ENCODE measurements around the gene HIVEP2. TPM values are rescaled to one million over a fixed set of nuclear protein-coding genes. Genes with fewer than 3 reads are reported as not detected.

HIVEP2 gene
- total RNA-seq, 5 donors from 2014 or later (not counting 1 experiment from before 2014, with no cell fraction given): 71.4 to 81.4 (median 75.2) TPM

DNA sequence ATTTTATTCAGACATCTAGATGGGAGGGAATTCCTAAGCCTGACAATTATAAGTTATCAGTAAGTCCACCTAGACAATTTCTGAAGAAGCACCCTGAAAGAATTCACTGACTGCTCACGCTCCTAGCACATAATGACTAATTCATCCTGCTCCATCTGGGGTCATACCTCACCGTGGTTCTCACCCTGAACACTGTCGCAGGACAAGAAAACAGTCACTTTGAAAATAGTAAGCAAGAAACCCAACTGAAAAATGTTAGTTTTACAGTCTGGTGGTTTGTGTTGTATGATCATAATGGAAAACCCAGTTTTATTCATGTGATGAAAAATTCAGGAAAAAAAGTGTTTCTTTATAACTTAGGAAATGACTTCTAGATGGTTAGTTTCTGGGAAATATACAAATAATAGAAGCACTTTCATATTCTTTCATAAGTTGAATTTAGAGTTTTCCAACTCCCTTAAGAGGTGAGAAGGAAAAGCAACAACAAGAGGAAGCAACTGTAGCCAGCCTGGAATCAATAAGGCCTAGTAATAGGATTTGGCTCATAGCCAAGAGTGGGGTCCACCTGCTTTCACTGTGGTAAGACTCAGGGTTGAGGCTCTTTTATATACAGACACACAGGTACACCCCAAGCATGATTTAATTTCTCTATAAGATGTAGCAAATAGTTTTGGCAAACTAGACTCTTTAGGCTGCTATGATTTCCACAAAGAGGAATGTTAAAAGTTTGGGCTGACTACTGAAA, 94.1 kb downstream of the HIVEP2 start:
- Histone ChIP-seq H3K4me3 (ENCODE audit: control insufficient read depth in 1 of 2, extremely low read depth in 1 of 2, low read length in 1 of 2) (no peak overlapping the region), H3K36me3 (ENCODE audit: control insufficient read depth in 2 of 2, extremely low read depth in 1 of 2, insufficient read depth in 1 of 2, low read length in 1 of 2) (no peaks in the 10 kb centered on the region), H3K4me1 (ENCODE audit: control insufficient read depth in 1 of 2, extremely low read depth in 1 of 2, insufficient read depth in 2 of 2, low read length in 2 of 2) (peaks cover 65 to 71% of the 10 kb centered on the region in 2 experiments), H3K9me3 (no peaks in the 10 kb centered on the region), H3K27ac (ENCODE audit: low read length) (peak overlapping the region; percentile 93), H3K27me3 (replicated peaks in 1 of 2; ENCODE audit: control insufficient read depth in 2 of 2, extremely low read depth in 1 of 2, insufficient read depth in 2 of 2, low read length in 1 of 2) (no peaks in the 10 kb centered on the region)
- H3K27ac Mint-ChIP-seq: peak overlapping the region; percentile 87 to 90
- ChIA-PET POLR2A (interaction anchor here in 1 of 2 donors (0.8 kb wide), 1 partner anchor 12 kb away, joined by 3 read pairs; no protein-coding TSS in a partner anchor), CTCF (interaction anchor here in 1 of 2 donors (0.7 to 1.1 kb wide), 2 partner anchors 8 to 47 kb away, joined by 3 to 5 read pairs; no protein-coding TSS in a partner anchor)
- H3K9me3 Mint-ChIP-seq: no peaks in the 10 kb centered on the region
- no peaks in the 10 kb centered on the region for H3K27me3 Mint-ChIP-seq
- peaks cover 20% of the 10 kb centered on the region for H3K36me3 Mint-ChIP-seq
- ATAC-seq (replicated peaks in 1 of 4) (peak; percentile 33 to 48 (median 39)), DNase-seq (peak in 5 of 35 experiments; percentile 10 to 67 (median 26))
- WGBS (ENCODE audit: insufficient coverage): 0% methylated on average over 1 of the region's 3 CpGs
- H3K4me1 Mint-ChIP-seq: peaks cover 97 to 98% (median 98%) of the 10 kb centered on the region in 3 donors
- peak overlapping the region; percentile 52 to 67 (median 66) for H3K4me3 Mint-ChIP-seq

- ChIA-PET POLR2A (interaction anchor here in 1 of 2 donors (0.6 to 1.0 kb wide), 2 partner anchors 30 to 83 kb away, joined by 3 to 5 read pairs; no protein-coding TSS in a partner anchor), CTCF (interaction anchor here (0.9 to 1.4 kb wide), 4 partner anchors 9 to 25 kb away, joined by 3 read pairs; no protein-coding TSS in a partner anchor)
- ATAC-seq (replicated peaks in 1 of 4) (no peak), DNase-seq (no peak)
- Mint-ChIP-seq H3K4me3 (peak overlapping the region; percentile 26 to 43 (median 42)), H3K36me3 (peaks cover 6% of the 10 kb centered on the region), H3K4me1 (peaks cover 97 to 98% (median 98%) of the 10 kb centered on the region in 3 donors), H3K27ac (peak overlapping the region; percentile 90 to 97), H3K9me3 (no peaks in the 10 kb centered on the region), H3K27me3 (no peaks in the 10 kb centered on the region)
- no peaks in the 10 kb centered on the region for H3K36me3 ChIP-seq (ENCODE audit: control insufficient read depth in 2 of 2, extremely low read depth in 1 of 2, insufficient read depth in 1 of 2, low read length in 1 of 2)
- H3K4me1 ChIP-seq (ENCODE audit: control insufficient read depth in 1 of 2, extremely low read depth in 1 of 2, insufficient read depth in 2 of 2, low read length in 2 of 2): peaks cover 61 to 70% of the 10 kb centered on the region in 2 experiments
- H3K27ac ChIP-seq (ENCODE audit: low read length): peak overlapping the region; percentile 94
- H3K4me3 ChIP-seq (ENCODE audit: control insufficient read depth in 1 of 2, extremely low read depth in 1 of 2, low read length in 1 of 2): no peak overlapping the region
- no peaks in the 10 kb centered on the region for H3K9me3 ChIP-seq
- no peaks in the 10 kb centered on the region for H3K27me3 ChIP-seq (replicated peaks in 1 of 2; ENCODE audit: control insufficient read depth in 2 of 2, extremely low read depth in 1 of 2, insufficient read depth in 2 of 2, low read length in 1 of 2)
- WGBS (ENCODE audit: insufficient coverage): 48% methylated on average over 3 of the region's 3 CpGs
These were observed 96.0 kb downstream of the HIVEP2 start for GRCh38 chr6:142848976-142849375.

- Mint-ChIP-seq H3K27ac (peak overlapping the region; percentile 90 to 97), H3K36me3 (no peaks in the 10 kb centered on the region), H3K27me3 (no peaks in the 10 kb centered on the region), H3K4me1 (peaks cover 97 to 98% (median 97%) of the 10 kb centered on the region in 3 donors), H3K4me3 (peak overlapping the region in 1 of 3 donors; percentile 43), H3K9me3 (no peaks in the 10 kb centered on the region)
- peak overlapping the region; percentile 94 for H3K27ac ChIP-seq (ENCODE audit: low read length)
- H3K36me3 ChIP-seq (ENCODE audit: control insufficient read depth in 2 of 2, extremely low read depth in 1 of 2, insufficient read depth in 1 of 2, low read length in 1 of 2): no peaks in the 10 kb centered on the region
- H3K4me1 ChIP-seq (ENCODE audit: control insufficient read depth in 1 of 2, extremely low read depth in 1 of 2, insufficient read depth in 2 of 2, low read length in 2 of 2): peaks cover 58 to 73% of the 10 kb centered on the region in 2 experiments
- CTCF ChIA-PET: interaction anchor here in 1 of 2 donors (1.2 kb wide), 1 partner anchor 9 kb away, joined by 3 read pairs; no protein-coding TSS in a partner anchor
- no peak for ATAC-seq (replicated peaks in 1 of 4)
- POLR2A ChIA-PET: interaction anchor here (0.6 to 1.0 kb wide), 5 partner anchors 13 to 103 kb away, joined by 3 to 6 read pairs (median 4); no protein-coding TSS in a partner anchor
- DNase-seq: no peak
- H3K4me3 ChIP-seq (ENCODE audit: control insufficient read depth in 1 of 2, extremely low read depth in 1 of 2, low read length in 1 of 2): no peak overlapping the region
- no peaks in the 10 kb centered on the region for H3K27me3 ChIP-seq (replicated peaks in 1 of 2; ENCODE audit: control insufficient read depth in 2 of 2, extremely low read depth in 1 of 2, insufficient read depth in 2 of 2, low read length in 1 of 2)
- H3K9me3 ChIP-seq: no peaks in the 10 kb centered on the region
These were observed 96.8 kb downstream of the HIVEP2 start for GRCh38 chr6:142848156-142848555.

- DNase-seq (no peak), ATAC-seq (replicated peaks in 1 of 4) (no peak)
- peaks cover 97 to 98% (median 98%) of the 10 kb centered on the region in 3 donors for H3K4me1 Mint-ChIP-seq
- whole genome bisulfite sequencing (ENCODE audit: insufficient coverage): 80% methylated on average over 1 of the region's 5 CpGs
- no peaks in the 10 kb centered on the region for H3K9me3 ChIP-seq
- no peaks in the 10 kb centered on the region for H3K27me3 ChIP-seq (replicated peaks in 1 of 2; ENCODE audit: control insufficient read depth in 2 of 2, extremely low read depth in 1 of 2, insufficient read depth in 2 of 2, low read length in 1 of 2)
- no peaks in the 10 kb centered on the region for H3K9me3 Mint-ChIP-seq
- H3K4me3 Mint-ChIP-seq: peak overlapping the region; percentile 79 to 89 (median 82)
- peak overlapping the region; percentile 90 to 97 for H3K27ac Mint-ChIP-seq
- no peak overlapping the region for H3K4me3 ChIP-seq (ENCODE audit: control insufficient read depth in 1 of 2, extremely low read depth in 1 of 2, low read length in 1 of 2)
- ChIA-PET POLR2A (interaction anchor here in 1 of 2 donors (0.6 kb wide), 1 partner anchor 10 kb away, joined by 4 read pairs; no protein-coding TSS in a partner anchor), CTCF (interaction anchor here in 1 of 2 donors (0.7 kb wide), 1 partner anchor 20 kb away, joined by 3 read pairs; no protein-coding TSS in a partner anchor)
- no peaks in the 10 kb centered on the region for H3K36me3 Mint-ChIP-seq
- peak overlapping the region; percentile 94 for H3K27ac ChIP-seq (ENCODE audit: low read length)
- H3K4me1 ChIP-seq (ENCODE audit: control insufficient read depth in 1 of 2, extremely low read depth in 1 of 2, insufficient read depth in 2 of 2, low read length in 2 of 2): peaks cover 57 to 79% of the 10 kb centered on the region in 2 experiments
- H3K27me3 Mint-ChIP-seq: no peaks in the 10 kb centered on the region
- H3K36me3 ChIP-seq (ENCODE audit: control insufficient read depth in 2 of 2, extremely low read depth in 1 of 2, insufficient read depth in 1 of 2, low read length in 1 of 2): no peaks in the 10 kb centered on the region
These were observed 98.1 kb downstream of the HIVEP2 start for GRCh38 chr6:142846883-142847287.

DNA sequence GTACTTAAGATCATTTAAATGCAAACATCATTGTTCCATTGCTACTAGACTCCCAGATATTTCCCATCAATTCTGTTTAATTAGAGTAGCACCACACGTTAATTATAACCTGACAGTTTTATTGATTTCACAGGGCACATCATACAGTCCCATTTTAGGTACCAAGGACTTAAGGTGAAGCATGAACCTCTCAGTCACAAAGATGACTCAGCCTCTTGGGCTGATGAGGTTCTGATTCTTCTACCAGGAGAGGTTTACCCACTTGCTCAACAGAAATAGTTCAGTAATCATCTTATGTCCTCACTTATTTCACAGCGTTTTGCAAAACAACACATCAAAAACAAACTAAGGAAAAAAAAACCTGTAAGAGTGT, 98.5 kb downstream of the HIVEP2 start:
- Mint-ChIP-seq H3K27ac (peak overlapping the region; percentile 90 to 97), H3K36me3 (no peaks in the 10 kb centered on the region), H3K9me3 (no peaks in the 10 kb centered on the region), H3K27me3 (no peaks in the 10 kb centered on the region), H3K4me1 (peaks cover 97 to 98% (median 98%) of the 10 kb centered on the region in 3 donors), H3K4me3 (peak overlapping the region; percentile 79 to 89 (median 82))
- H3K4me3 ChIP-seq (ENCODE audit: control insufficient read depth in 1 of 2, extremely low read depth in 1 of 2, low read length in 1 of 2): peak overlapping the region; percentile 52 to 56
- ChIA-PET POLR2A (interaction anchor here (0.7 kb wide), 2 partner anchors 32 to 35 kb away, joined by 3 to 4 read pairs; no protein-coding TSS in a partner anchor), CTCF (no interaction called here)
- ATAC-seq (replicated peaks in 1 of 4): peak in 3 of 4 experiments; percentile 25 to 36 (median 34)
- H3K27me3 ChIP-seq (replicated peaks in 1 of 2; ENCODE audit: control insufficient read depth in 2 of 2, extremely low read depth in 1 of 2, insufficient read depth in 2 of 2, low read length in 1 of 2): no peaks in the 10 kb centered on the region
- H3K4me1 ChIP-seq (ENCODE audit: control insufficient read depth in 1 of 2, extremely low read depth in 1 of 2, insufficient read depth in 2 of 2, low read length in 2 of 2): peaks cover 56 to 79% of the 10 kb centered on the region in 2 experiments
- peak in 1 of 35 experiments; percentile 54 for DNase-seq
- 60% methylated on average over 1 of the region's 2 CpGs for WGBS (ENCODE audit: insufficient coverage)
- H3K9me3 ChIP-seq: no peaks in the 10 kb centered on the region
- no peaks in the 10 kb centered on the region for H3K36me3 ChIP-seq (ENCODE audit: control insufficient read depth in 2 of 2, extremely low read depth in 1 of 2, insufficient read depth in 1 of 2, low read length in 1 of 2)
- peak overlapping the region; percentile 94 for H3K27ac ChIP-seq (ENCODE audit: low read length)

Data from T-cell (primary cell).